Endothelial cell of umbilical vein (primary cell): ENCODE measurements around the gene TMEM178B. TPM values are rescaled to one million over a fixed set of nuclear protein-coding genes. Genes with fewer than 3 reads are reported as not detected.

ENCODE experiments used
- BruUV-seq: library from RNA; stranded (reverse); fragments of 400-500 nt; replicated peaks from 2 replicates; lab custom pipeline; 2021; lab: Mats Ljungman, UMichigan
- CTCF ChIA-PET: fragments of 300-600, 350-600 bp; sonication (Branson Sonifier 250); formaldehyde crosslinking; loops from one replicate; lab custom pipeline; 2021; ENCODE audit warnings: antibody characterized with exemption, inconsistent platforms; lab: Charles Lee
- POLR2A ChIA-PET: fragments of 300-600, 350-600 bp; sonication (Branson Sonifier 250); formaldehyde crosslinking; loops from one replicate; lab custom pipeline; 2021; ENCODE audit warnings: antibody characterized with exemption, inconsistent platforms; lab: Charles Lee
- DNase-seq: peaks from one replicate; pipeline ENCODE4 v3.0.0-alpha.2; 2011; ENCODE audit warnings: low read depth, low spot score
- FAIRE-seq: peaks from 2 replicates; lab custom pipeline; 2011; peaks lifted over from hg19 to GRCh38; lab: Jason Lieb, UNC
- H2AFZ ChIP-seq: 2 replicates; pipeline ENCODE4 v1.6.0; 2012; ENCODE audit warnings: low read depth, low read length, control low read depth, inconsistent platforms
- H3K27ac ChIP-seq: 2 replicates; pipeline ENCODE4 v1.5.1; 2011; ENCODE audit warnings: low read depth, mild to moderate bottlenecking, control low read depth, low read length, moderate library complexity; ENCODE audit not compliant: insufficient read depth
- H3K27me3 ChIP-seq, 2 experiments: 2 replicates each; pipeline versions ENCODE4 v1.6.0 to v1.6.1; 2011; ENCODE audit warnings: low read length in 2 of 2, mixed read lengths in 1 of 2; ENCODE audit not compliant: control insufficient read depth in 2 of 2, insufficient read depth in 2 of 2
- H3K36me3 ChIP-seq, 2 experiments: 2 replicates in 1 of 2; 3 replicates in 1 of 2; pipeline ENCODE4 v1.5.1; 2011; ENCODE audit warnings: low read length in 2 of 2, mild to moderate bottlenecking in 1 of 2, moderate library complexity in 1 of 2; ENCODE audit not compliant: control insufficient read depth in 2 of 2, insufficient read depth in 2 of 2; ENCODE audit errors: extremely low read depth in 1 of 2
- H3K4me1 ChIP-seq: 3 replicates; pipeline ENCODE4 v1.5.1; 2011; ENCODE audit warnings: mild to moderate bottlenecking, low read length; ENCODE audit not compliant: control insufficient read depth, insufficient read depth; ENCODE audit errors: extremely low read depth
- H3K4me2 ChIP-seq: 2 replicates; pipeline ENCODE4 v1.6.1; 2011; ENCODE audit warnings: low read length, control low read depth, mixed read lengths; ENCODE audit not compliant: insufficient read depth
- H3K4me3 ChIP-seq, 3 experiments: fragments of 200-600 bp in 1 of 3; sonication (generic), shearing (Covaris generic) in 1 of 3; replicated peaks in 1 of 3; 2 replicates each; pipeline ENCODE4 v1.5.1; 2011 to 2016; ENCODE audit warnings: control low read depth in 3 of 3, low read length in 3 of 3, mild to moderate bottlenecking in 2 of 3, inconsistent platforms in 1 of 3, low read depth in 1 of 3, moderate library complexity in 1 of 3; ENCODE audit not compliant: insufficient read depth in 1 of 3
- H3K79me2 ChIP-seq: 2 replicates; pipeline ENCODE4 v1.6.0; 2012; ENCODE audit warnings: low read length, inconsistent platforms; ENCODE audit not compliant: control insufficient read depth, insufficient read depth
- H3K9ac ChIP-seq: replicated peaks from 2 replicates; pipeline ENCODE3; 2011; ENCODE audit warnings: low read length, control low read depth; ENCODE audit not compliant: insufficient read depth; ENCODE audit errors: extremely low read depth
- H3K9me1 ChIP-seq: replicated peaks from 3 replicates; pipeline ENCODE4 v1.6.0; 2011; ENCODE audit warnings: mild to moderate bottlenecking, low read length; ENCODE audit not compliant: control insufficient read depth, insufficient read depth; ENCODE audit errors: extremely low read depth
- H3K9me3 ChIP-seq: replicated peaks from 2 replicates; pipeline ENCODE4 v1.5.1; 2012; ENCODE audit warnings: low read length, inconsistent platforms; ENCODE audit not compliant: control insufficient read depth, insufficient read depth
- H4K20me1 ChIP-seq: replicated peaks from 2 replicates; pipeline ENCODE3; 2011; ENCODE audit warnings: mild to moderate bottlenecking, low read length; ENCODE audit not compliant: control insufficient read depth, insufficient read depth; ENCODE audit errors: extremely low read depth
- EZH2 ChIP-seq: IDR thresholded peaks from 2 replicates; pipeline ENCODE4 v1.6.1; 2012; ENCODE audit warnings: borderline replicate concordance, low read depth, mild to moderate bottlenecking, moderate library complexity, low read length, inconsistent platforms; ENCODE audit not compliant: severe bottlenecking
- FOS ChIP-seq: IDR thresholded peaks from 2 replicates; pipeline ENCODE4 v1.6.1; 2011; ENCODE audit warnings: mild to moderate bottlenecking, low read length, moderate library complexity, borderline replicate concordance; ENCODE audit not compliant: insufficient read depth
- GATA2 ChIP-seq: IDR thresholded peaks from 2 replicates; pipeline ENCODE4 v1.7.0; 2011; ENCODE audit warnings: low read depth, mild to moderate bottlenecking, moderate library complexity, mixed read lengths, low read length; ENCODE audit not compliant: insufficient read length, insufficient read depth
- JUN ChIP-seq: IDR thresholded peaks from 2 replicates; pipeline ENCODE4 v1.6.1; 2011; ENCODE audit warnings: borderline replicate concordance, low read depth; ENCODE audit not compliant: insufficient read length, insufficient read depth
- MYC ChIP-seq: IDR thresholded peaks from one replicate; pipeline ENCODE4 v1.6.1; 2011; ENCODE audit warnings: mild to moderate bottlenecking, low read depth, low read length
- POLR2A ChIP-seq: IDR thresholded peaks from 2 replicates; pipeline ENCODE4 v1.6.1; 2012; ENCODE audit warnings: low read depth, mild to moderate bottlenecking, control low read depth, low read length
- POLR2AphosphoS5 ChIP-seq: IDR thresholded peaks from 2 replicates; pipeline ENCODE4 v1.6.1; 2012; ENCODE audit warnings: low read depth, mild to moderate bottlenecking, control low read depth, low read length, moderate library complexity; ENCODE audit not compliant: insufficient read depth
- dilution Hi-C: fragments of 300-500 bp; cut with MboI; formaldehyde crosslinking; loops from one replicate; pipeline ENCODE4 v1.15.0; 2019; ENCODE audit warnings: low sequenced_read_pairs; ENCODE audit not compliant: extremely low pct_ligation_motif_present
- intact Hi-C: fragments of 100-400 bp; cut with micrococcal nuclease; formaldehyde crosslinking; loops from one replicate; pipeline ENCODE4 v1.10.0; 2022
- polyA plus RNA-seq, 4 experiments: library from polyadenylated mRNA; depleted of rRNA in 3 of 4; stranded (reverse) in 3 of 4; unstranded in 1 of 4; fragments of >200 nt; gene quantifications; 2 replicates each; pipeline versions ENCODE4 v1.2.1 to v1.2.3, GENCODE V29; 2011 to 2012; ENCODE audit warnings: missing spikeins in 1 of 4
- total RNA-seq: library from RNA; stranded (reverse); gene quantifications from 2 replicates; pipeline ENCODE4 v1.2.3, GENCODE V29; 2021
- TF ChIP-seq, protein P1 (sequence below): IDR thresholded peaks from 2 replicates; pipeline ENCODE4 v1.6.1; 2011; ENCODE audit not compliant: insufficient read depth, insufficient read length
- TF ChIP-seq, protein P2 (sequence below), 2 donors: IDR thresholded peaks; 1 replicate in 1 of 2; 2 replicates in 1 of 2; pipeline ENCODE4 v1.5.1; 2011; ENCODE audit warnings: low read length in 2 of 2, mild to moderate bottlenecking in 2 of 2, moderate library complexity in 2 of 2, control low read depth in 1 of 2, inconsistent platforms in 1 of 2, low read depth in 1 of 2; ENCODE audit not compliant: insufficient read depth in 1 of 2; ENCODE audit errors: extremely low read depth in 1 of 2

TMEM178B gene
- total and polyA plus RNA-seq, 2 donors (not counting 3 experiments of a cell fraction or from before 2014, with no cell fraction given) = not detected

DNA sequence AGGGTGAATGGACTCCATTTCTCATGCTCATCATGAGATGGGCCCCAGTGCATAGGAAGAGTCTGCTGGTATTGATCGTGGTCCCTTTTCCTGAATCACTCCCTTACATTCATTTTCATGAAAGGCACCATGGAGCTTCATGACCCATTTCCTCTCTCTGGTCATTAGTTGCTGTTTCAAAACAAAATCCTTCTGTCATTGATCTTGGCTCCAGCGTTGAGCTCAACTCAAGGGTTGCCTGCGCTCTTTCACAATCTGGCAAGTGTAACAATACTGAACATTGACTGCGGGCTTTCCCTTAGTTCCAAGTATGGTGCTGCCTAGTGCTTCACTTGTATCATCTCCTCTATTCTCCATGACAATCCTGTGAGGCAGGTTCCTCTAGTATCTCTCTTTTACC, 197.6 kb downstream of the TMEM178B start:
- CTCF ChIA-PET = no interaction called here
- H4K20me1 ChIP-seq = no peaks in the 10 kb centered on the region
- H3K4me1 ChIP-seq = no peaks in the 10 kb centered on the region
- no peak overlapping the region for H3K4me2 ChIP-seq
- intact Hi-C loops = no loop called here
- no peak overlapping the region for H3K4me3 ChIP-seq
- dilution Hi-C loops = no loop called here
- TF ChIP-seq, protein P1, sequence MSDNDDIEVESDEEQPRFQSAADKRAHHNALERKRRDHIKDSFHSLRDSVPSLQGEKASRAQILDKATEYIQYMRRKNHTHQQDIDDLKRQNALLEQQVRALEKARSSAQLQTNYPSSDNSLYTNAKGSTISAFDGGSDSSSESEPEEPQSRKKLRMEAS = no peak
- TF ChIP-seq POLR2A = no peak
- no peak for TF ChIP-seq JUN
- TF ChIP-seq MYC = no peak
- H3K9ac ChIP-seq = no peak overlapping the region
- DNase-seq = no peak
- no peak overlapping the region for H3K27ac ChIP-seq
- H3K27me3 ChIP-seq = no peaks in the 10 kb centered on the region
- no peaks in the 10 kb centered on the region for H3K79me2 ChIP-seq
- POLR2A ChIA-PET = no interaction called here
- no peak overlapping the region for H2AFZ ChIP-seq
- no peaks in the 10 kb centered on the region for H3K36me3 ChIP-seq
- peaks cover 3% of the 10 kb centered on the region for H3K9me3 ChIP-seq
- no TSS peak for BruUV-seq
- H3K9me1 ChIP-seq = no peaks in the 10 kb centered on the region
- no peak for FAIRE-seq

DNA sequence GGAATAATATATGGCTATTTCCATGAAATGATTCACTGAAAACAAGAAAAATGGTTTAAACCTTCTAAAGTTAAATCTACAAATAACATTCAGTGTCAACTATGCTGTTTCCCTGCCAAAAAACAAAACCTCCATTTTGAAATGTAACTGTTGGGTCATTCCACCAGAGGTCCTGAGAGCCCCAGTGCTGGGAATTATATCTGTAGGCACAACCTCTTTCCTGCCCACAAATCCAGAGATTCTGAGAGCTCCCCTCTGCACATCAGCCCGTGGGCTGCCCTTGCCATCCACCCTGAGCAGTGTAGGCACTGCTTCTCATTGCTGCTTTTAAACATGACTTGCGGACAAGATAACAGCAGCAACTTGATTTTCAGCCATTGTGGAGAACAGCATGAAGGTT, 198.6 kb downstream of the TMEM178B start:
- intact Hi-C loops (no loop called here), dilution Hi-C loops (no loop called here)
- no peak overlapping the region for H3K27ac ChIP-seq
- H3K9me3 ChIP-seq = peaks cover 3% of the 10 kb centered on the region
- no peaks in the 10 kb centered on the region for H3K27me3 ChIP-seq
- H3K79me2 ChIP-seq = no peaks in the 10 kb centered on the region
- H3K4me2 ChIP-seq = no peak overlapping the region
- DNase-seq (no peak), FAIRE-seq (no peak)
- no peaks in the 10 kb centered on the region for H4K20me1 ChIP-seq
- H3K9ac ChIP-seq = no peak overlapping the region
- ChIA-PET CTCF (no interaction called here), POLR2A (no interaction called here)
- no peak for TF ChIP-seq FOS
- no peak for TF ChIP-seq POLR2AphosphoS5
- no peak for TF ChIP-seq JUN
- TF ChIP-seq, protein P2, sequence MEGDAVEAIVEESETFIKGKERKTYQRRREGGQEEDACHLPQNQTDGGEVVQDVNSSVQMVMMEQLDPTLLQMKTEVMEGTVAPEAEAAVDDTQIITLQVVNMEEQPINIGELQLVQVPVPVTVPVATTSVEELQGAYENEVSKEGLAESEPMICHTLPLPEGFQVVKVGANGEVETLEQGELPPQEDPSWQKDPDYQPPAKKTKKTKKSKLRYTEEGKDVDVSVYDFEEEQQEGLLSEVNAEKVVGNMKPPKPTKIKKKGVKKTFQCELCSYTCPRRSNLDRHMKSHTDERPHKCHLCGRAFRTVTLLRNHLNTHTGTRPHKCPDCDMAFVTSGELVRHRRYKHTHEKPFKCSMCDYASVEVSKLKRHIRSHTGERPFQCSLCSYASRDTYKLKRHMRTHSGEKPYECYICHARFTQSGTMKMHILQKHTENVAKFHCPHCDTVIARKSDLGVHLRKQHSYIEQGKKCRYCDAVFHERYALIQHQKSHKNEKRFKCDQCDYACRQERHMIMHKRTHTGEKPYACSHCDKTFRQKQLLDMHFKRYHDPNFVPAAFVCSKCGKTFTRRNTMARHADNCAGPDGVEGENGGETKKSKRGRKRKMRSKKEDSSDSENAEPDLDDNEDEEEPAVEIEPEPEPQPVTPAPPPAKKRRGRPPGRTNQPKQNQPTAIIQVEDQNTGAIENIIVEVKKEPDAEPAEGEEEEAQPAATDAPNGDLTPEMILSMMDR (IDR thresholded peaks at IDR 0.05; ENCODE audit: extremely low read depth in 1 of 2, insufficient read depth in 1 of 2, low read depth in 1 of 2, low read length in 2 of 2) = no peak
- TF ChIP-seq POLR2A = no peak
- TF ChIP-seq, protein P1 = no peak
- TF ChIP-seq EZH2 = no peak
- no peak for TF ChIP-seq GATA2
- no peak for TF ChIP-seq MYC
- no peaks in the 10 kb centered on the region for H3K9me1 ChIP-seq
- H3K4me3 ChIP-seq = no peak overlapping the region
- no peak overlapping the region for H2AFZ ChIP-seq
- BruUV-seq = no TSS peak
- no peaks in the 10 kb centered on the region for H3K4me1 ChIP-seq
- H3K36me3 ChIP-seq = no peaks in the 10 kb centered on the region
